Gastrocnemius medialis (tissue), 4 donors: ENCODE measurements around the gene NUBP1.

Experiments
- CTCF ChIP-seq, 5 experiments: fragments of 450-650 bp in 3 of 5; fragments of 200-600 bp in 2 of 5; sonication (generic) in 2 of 5; IDR thresholded peaks in 4 of 5; conservative IDR thresholded peaks in 1 of 5; 1 replicate in 4 of 5; 2 replicates in 1 of 5; pipeline ENCODE4 v1.5.1; 2016 to 2019; ENCODE audit warnings: antibody characterized with exemption in 5 of 5, mild to moderate bottlenecking in 3 of 5, moderate library complexity in 3 of 5
- POLR2A ChIP-seq, 2 donors: fragments of 450-650 bp; IDR thresholded peaks; one replicate each; pipeline ENCODE4 v1.6.1; 2017; ENCODE audit warnings: antibody characterized with exemption in 2 of 2, mild to moderate bottlenecking in 2 of 2, moderate library complexity in 2 of 2

DNA sequence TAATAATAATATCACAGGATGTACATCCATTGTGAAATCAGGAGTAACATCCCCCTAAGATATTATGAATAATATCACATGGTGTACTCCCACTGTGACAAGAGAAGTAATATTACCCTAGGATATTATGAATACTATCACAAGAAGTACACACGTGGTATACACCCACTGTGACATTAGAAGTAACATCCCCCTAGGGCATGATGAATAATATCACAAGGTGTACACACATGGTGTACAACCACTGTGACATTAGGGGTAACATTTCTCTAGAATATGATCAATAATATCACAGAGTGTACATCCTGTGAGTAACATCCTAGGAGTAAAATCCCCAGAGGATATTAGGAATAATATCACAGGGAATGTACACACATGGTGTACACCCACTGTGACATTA is 43.9 kb upstream of the NUBP1 start:
- TF ChIP-seq CTCF (IDR thresholded peaks at IDR 0.05 in 4 of 5, conservative IDR thresholded peaks at IDR 0.05 in 1 of 5) (no peak), POLR2A (IDR thresholded peaks at IDR 0.05) (no peak)
